Vagina (tissue), 2 donors: ENCODE data around the gene EIF2B2. TPM values are rescaled to one million over a fixed set of nuclear protein-coding genes. Genes with fewer than 3 reads are reported as not detected.

Experiments used
- DNase-seq, 2 donors: peaks; one replicate each; pipeline ENCODE4 v3.0.0-alpha.2; 2017; ENCODE audit errors: extremely low spot score in 2 of 2
- H3K27ac ChIP-seq: fragments of 200-600 bp; sonication (generic); one replicate; pipeline ENCODE4 v1.5.1; 2019
- H3K27me3 ChIP-seq: fragments of 200-600 bp; sonication (generic); one replicate; pipeline ENCODE4 v1.5.1; 2019
- H3K36me3 ChIP-seq, 2 donors: fragments of 200-600 bp; sonication (generic); one replicate each; pipeline ENCODE4 v1.5.1; 2017 to 2019
- H3K4me1 ChIP-seq: fragments of 200-600 bp; sonication (generic); one replicate; pipeline ENCODE4 v1.5.1; 2019
- H3K4me3 ChIP-seq, 2 donors: fragments of 200-600 bp; sonication (generic); 1 replicate in 1 of 2; 2 replicates in 1 of 2; pipeline ENCODE4 v1.5.1; 2016 to 2019
- H3K9me3 ChIP-seq: fragments of 200-600 bp; sonication (generic); one replicate; pipeline ENCODE4 v1.5.1; 2019
- POLR2A ChIP-seq, 2 donors: fragments of 450-650 bp; IDR thresholded peaks; one replicate each; pipeline ENCODE4 v1.6.1; 2017; ENCODE audit warnings: antibody characterized with exemption in 2 of 2, mild to moderate bottlenecking in 2 of 2, moderate library complexity in 2 of 2
- POLR2AphosphoS5 ChIP-seq, 2 donors: sonication (generic); formaldehyde crosslinking; IDR thresholded peaks; one replicate each; pipeline ENCODE4 v1.9.0; 2017; ENCODE audit warnings: antibody characterized with exemption in 2 of 2, mild to moderate bottlenecking in 2 of 2, low read depth in 1 of 2; ENCODE audit not compliant: insufficient read depth in 1 of 2
- intact Hi-C: fragments of 100-400 bp; cut with DNase I; formaldehyde crosslinking; loops from one replicate; pipeline ENCODE4 v1.15.1; 2023
- total RNA-seq: library from RNA; depleted of rRNA; stranded (reverse); fragments of >200 nt; gene quantifications from one replicate; pipeline ENCODE4 v1.2.3, GENCODE V29; 2016
- TF ChIP-seq, protein P1 (sequence below), 3 experiments: fragments of 450-650 bp in 2 of 3; fragments of 200-600 bp in 1 of 3; sonication (generic) in 1 of 3; IDR thresholded peaks; one replicate each; pipeline ENCODE4 v1.5.1; 2017 to 2019; ENCODE audit warnings: antibody characterized with exemption in 3 of 3, mild to moderate bottlenecking in 2 of 3, moderate library complexity in 2 of 3

The EIF2B2 gene
- total RNA-seq, 1 donor from 2014 or later, result 22.8 TPM

DNA sequence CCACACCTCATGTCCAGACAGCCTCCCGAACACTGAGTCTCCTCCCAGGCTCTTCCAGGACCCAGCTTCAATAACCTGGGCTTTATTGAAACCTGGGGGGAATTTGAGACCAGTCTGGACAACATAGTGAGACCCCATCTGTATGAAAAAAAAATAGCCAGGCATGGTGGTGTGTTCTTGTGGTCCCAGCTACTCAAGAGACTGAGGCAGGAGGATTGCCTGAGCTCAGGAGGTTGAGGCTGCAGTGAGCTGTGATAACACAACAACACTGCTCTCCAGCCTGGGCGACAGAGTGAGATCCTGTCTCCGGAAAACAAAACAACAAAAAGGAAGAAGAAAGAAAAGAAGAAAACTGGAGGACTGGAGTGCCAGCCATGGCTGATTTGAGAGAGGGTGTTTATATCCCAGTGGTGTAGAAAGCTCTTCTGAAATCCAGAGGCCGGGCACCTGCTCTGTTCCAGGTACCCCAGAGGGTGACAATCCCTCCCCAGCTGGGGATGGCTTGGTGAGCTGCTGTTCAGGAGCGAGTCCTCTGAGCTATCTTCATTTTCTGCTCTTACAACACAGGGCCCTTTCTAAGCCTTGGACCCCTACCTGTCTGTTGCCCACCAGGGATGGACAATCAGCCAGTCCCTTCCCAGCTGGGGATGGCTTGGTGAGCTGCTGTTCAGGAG lies 41.3 kb upstream of the EIF2B2 start:
- TF ChIP-seq POLR2A (IDR thresholded peaks at IDR 0.05), result no peak
- no peak for TF ChIP-seq POLR2AphosphoS5 (IDR thresholded peaks at IDR 0.05; ENCODE audit: insufficient read depth in 1 of 2, low read depth in 1 of 2)
- TF ChIP-seq, protein P1, sequence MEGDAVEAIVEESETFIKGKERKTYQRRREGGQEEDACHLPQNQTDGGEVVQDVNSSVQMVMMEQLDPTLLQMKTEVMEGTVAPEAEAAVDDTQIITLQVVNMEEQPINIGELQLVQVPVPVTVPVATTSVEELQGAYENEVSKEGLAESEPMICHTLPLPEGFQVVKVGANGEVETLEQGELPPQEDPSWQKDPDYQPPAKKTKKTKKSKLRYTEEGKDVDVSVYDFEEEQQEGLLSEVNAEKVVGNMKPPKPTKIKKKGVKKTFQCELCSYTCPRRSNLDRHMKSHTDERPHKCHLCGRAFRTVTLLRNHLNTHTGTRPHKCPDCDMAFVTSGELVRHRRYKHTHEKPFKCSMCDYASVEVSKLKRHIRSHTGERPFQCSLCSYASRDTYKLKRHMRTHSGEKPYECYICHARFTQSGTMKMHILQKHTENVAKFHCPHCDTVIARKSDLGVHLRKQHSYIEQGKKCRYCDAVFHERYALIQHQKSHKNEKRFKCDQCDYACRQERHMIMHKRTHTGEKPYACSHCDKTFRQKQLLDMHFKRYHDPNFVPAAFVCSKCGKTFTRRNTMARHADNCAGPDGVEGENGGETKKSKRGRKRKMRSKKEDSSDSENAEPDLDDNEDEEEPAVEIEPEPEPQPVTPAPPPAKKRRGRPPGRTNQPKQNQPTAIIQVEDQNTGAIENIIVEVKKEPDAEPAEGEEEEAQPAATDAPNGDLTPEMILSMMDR (IDR thresholded peaks at IDR 0.05), result no peak
- Histone ChIP-seq H3K27me3 (no peaks in the 10 kb centered on the region), H3K27ac (no peak overlapping the region), H3K4me3 (no peak overlapping the region), H3K36me3 (no peaks in the 10 kb centered on the region), H3K4me1 (peaks cover 4% of the 10 kb centered on the region), H3K9me3 (no peaks in the 10 kb centered on the region)
- intact Hi-C loops, result no loop called here
- DNase-seq, result no peak

DNA sequence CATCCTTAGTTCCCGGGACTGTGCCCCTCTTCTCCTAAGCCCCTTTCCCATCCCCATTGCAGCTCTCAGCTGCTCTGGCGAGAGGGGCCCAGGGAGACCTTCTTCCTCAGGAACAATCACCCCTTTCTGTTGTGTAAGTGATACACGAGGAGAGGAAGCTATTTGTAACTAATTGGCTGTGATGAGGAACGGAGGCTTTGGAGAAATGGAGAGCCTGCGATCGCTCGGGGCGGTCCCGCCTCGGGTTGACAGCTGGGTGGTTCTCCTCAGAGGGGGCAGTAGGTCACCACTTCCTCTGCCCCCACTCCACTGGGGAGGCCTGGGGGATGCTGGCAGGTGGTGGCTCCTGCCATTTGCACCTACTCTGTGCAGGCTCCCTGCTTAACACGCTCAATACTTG lies 40.7 kb upstream of the EIF2B2 start:
- Histone ChIP-seq H3K36me3 (no peaks in the 10 kb centered on the region), H3K27me3 (no peaks in the 10 kb centered on the region), H3K4me1 (peaks cover 4% of the 10 kb centered on the region), H3K27ac (no peak overlapping the region), H3K9me3 (no peaks in the 10 kb centered on the region), H3K4me3 (no peak overlapping the region)
- intact Hi-C loops, result no loop called here
- TF ChIP-seq, protein P1 (IDR thresholded peaks at IDR 0.05), result no peak
- TF ChIP-seq POLR2A (IDR thresholded peaks at IDR 0.05) (no peak), POLR2AphosphoS5 (IDR thresholded peaks at IDR 0.05; ENCODE audit: insufficient read depth in 1 of 2, low read depth in 1 of 2) (no peak)
- no peak for DNase-seq

DNA sequence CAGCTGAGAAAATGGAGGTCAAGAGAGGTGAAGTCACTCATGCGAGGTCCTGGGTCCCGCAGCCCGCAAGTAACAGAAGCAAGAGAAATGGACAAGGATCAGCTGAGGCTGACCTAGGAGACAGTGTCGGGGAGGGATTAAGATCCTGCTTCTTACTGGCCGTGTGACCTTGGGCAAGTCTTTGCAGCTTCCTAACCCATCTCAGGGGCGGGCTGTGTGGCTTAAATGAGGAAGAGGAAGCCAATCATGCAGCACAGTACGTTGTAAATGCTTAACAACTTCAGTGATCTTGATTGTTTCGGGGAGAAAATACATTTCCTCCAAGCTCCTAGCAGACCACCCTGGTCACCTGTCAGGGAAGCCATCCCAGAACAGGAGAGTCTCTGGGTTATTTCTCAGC lies 40.2 kb upstream of the EIF2B2 start:
- H3K4me3 ChIP-seq, result no peak overlapping the region
- no peaks in the 10 kb centered on the region for H3K36me3 ChIP-seq
- TF ChIP-seq POLR2AphosphoS5 (IDR thresholded peaks at IDR 0.05; ENCODE audit: insufficient read depth in 1 of 2, low read depth in 1 of 2) (no peak), POLR2A (IDR thresholded peaks at IDR 0.05) (no peak)
- TF ChIP-seq, protein P1 (IDR thresholded peaks at IDR 0.05), result no peak
- no peak for DNase-seq
- intact Hi-C loops, result no loop called here
- H3K4me1 ChIP-seq, result peaks cover 4% of the 10 kb centered on the region
- H3K9me3 ChIP-seq, result no peaks in the 10 kb centered on the region
- H3K27ac ChIP-seq, result no peak overlapping the region
- H3K27me3 ChIP-seq, result no peaks in the 10 kb centered on the region

- no peak overlapping the region for H3K27ac ChIP-seq
- intact Hi-C loops, result no loop called here
Measured at GRCh38 chr14:74963178-74963704, 39.5 kb upstream of the EIF2B2 start.

More at GRCh38 chr14:74963178-74963704, 39.5 kb upstream of the EIF2B2 start:
- Histone ChIP-seq H3K36me3 (no peaks in the 10 kb centered on the region), H3K9me3 (no peaks in the 10 kb centered on the region), H3K4me3 (no peak overlapping the region), H3K4me1 (peaks cover 4% of the 10 kb centered on the region), H3K27me3 (no peaks in the 10 kb centered on the region)
- TF ChIP-seq, protein P1 (IDR thresholded peaks at IDR 0.05), result no peak
- TF ChIP-seq POLR2A (IDR thresholded peaks at IDR 0.05) (no peak), POLR2AphosphoS5 (IDR thresholded peaks at IDR 0.05; ENCODE audit: insufficient read depth in 1 of 2, low read depth in 1 of 2) (no peak)
- no peak for DNase-seq
